ENCODE data around the gene ROR1.

Gene ROR1

DNA sequence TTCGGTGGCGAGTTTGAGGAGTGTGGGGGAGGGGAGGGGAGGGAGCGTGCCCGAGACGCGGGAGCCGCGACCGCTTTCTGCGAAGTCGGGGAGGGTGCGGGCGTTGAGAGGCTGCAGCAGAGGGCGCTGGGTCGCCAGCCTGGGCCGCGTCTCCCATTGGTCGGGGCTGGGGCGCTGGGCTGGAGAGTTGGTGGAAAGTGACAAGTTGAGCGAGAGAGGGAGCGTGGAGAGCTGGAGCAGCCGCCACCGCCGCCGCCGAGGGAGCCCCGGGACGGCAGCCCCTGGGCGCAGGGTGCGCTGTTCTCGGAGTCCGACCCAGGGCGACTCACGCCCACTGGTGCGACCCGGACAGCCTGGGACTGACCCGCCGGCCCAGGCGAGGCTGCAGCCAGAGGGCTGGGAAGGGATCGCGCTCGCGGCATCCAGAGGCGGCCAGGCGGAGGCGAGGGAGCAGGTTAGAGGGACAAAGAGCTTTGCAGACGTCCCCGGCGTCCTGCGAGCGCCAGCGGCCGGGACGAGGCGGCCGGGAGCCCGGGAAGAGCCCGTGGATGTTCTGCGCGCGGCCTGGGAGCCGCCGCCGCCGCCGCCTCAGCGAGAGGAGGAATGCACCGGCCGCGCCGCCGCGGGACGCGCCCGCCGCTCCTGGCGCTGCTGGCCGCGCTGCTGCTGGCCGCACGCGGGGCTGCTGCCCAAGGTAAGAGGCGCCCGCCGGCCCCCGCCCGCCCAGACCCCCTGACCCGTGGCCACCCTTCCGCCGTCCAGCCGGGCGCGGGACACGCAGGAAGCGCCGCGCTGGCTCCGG lies at the start of gene ROR1:
TSS of gene ROR1 (plus strand) at position 203 of the 802 bp plus-strand sequence.
- no peak for DNase-seq

DNA sequence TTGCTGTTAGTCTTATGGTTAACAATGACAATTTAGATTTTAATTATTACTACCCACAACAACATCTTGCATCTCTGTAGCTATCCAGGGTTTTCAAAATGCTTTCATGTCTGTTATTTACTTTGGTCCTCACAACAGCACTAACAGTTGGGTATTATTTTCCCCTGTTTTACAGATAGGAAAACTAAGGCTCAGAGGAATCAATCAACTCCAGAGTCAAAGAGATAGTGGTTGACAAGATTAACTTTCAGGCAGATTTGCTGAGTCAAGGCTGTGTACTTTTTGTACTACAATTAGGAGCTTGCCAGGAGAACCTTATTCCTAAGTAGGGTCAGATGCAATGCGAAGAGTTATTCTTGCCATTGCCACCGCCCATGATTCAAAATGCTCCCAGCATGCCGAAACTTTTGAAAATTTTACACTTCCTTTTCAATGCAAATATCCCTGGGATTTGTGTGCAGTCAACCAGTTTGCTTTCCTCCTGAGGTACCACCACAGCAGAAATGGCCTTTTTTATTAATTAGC lies 49.4 kb upstream of the ROR1 start:
- no peak for DNase-seq

DNA sequence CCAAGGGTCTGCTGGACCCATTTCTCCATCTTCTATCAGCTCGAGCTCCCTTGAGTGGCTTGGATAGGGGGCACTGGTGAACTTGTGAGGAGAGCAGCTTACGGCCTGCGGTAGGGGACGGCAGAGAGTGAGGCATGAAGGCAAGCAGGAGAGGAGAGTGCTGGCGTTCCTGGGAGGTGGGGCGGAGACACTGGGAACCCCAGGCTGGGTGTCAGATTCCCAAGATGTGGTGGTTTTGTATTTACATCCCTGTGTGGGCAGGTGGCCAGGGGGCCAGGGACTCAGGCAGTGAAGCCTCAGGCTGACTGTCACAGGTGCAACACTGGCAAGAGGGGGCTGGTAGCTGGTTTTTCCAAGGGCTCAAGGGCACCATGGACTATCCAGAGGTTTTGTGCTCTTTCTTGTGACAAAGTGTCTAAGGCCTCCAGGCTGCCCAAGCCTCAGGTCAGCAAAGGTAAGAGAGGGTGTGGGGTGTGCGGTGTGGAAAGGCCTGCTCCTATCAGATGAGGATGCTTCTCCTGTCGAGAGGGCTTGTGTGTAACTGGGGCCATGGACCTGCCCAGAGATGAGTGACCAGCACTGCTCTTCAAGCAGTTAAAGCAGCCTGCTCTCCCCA lies 45.1 kb upstream of the ROR1 start:
- no peak for DNase-seq

DNA sequence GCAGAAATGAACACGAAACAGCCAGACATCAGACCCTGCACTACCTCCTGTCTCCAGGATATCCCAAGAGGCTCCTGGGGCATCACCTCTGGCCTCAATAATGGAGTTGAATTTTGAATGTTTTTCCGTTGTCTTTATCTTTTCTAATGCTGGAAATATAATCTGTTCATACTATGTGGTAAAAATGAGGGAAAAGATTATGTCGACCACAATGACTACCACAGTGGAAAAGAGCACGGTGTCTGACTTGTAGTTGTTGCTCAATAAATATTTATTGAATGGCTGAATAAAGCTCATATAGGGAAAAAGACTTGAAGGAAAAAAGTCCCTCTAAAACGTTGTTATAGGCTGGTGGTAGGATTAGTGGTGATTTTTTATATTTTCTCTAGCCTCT lies 44.6 kb upstream of the ROR1 start:
- no peak for DNase-seq

DNA sequence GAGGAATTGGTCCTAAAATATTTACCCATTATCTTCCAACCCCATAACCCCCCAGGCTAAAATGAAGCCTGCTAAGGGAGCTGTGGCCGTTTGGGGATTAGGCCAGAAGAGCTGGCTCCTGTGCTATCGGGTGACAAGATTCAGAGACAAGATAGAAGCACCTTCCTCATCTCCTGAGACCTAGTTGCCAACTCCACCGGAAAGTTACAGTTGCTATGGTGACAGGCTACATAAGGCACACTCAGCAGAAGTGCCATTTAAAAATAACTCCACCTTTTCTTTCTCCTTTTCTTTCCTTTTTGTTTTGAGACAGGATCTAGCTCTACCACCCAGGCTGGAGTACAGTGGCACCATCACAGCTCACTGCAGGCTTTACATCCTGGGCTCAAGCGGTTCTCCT lies 43.6 kb upstream of the ROR1 start:
- no peak for DNase-seq

DNA sequence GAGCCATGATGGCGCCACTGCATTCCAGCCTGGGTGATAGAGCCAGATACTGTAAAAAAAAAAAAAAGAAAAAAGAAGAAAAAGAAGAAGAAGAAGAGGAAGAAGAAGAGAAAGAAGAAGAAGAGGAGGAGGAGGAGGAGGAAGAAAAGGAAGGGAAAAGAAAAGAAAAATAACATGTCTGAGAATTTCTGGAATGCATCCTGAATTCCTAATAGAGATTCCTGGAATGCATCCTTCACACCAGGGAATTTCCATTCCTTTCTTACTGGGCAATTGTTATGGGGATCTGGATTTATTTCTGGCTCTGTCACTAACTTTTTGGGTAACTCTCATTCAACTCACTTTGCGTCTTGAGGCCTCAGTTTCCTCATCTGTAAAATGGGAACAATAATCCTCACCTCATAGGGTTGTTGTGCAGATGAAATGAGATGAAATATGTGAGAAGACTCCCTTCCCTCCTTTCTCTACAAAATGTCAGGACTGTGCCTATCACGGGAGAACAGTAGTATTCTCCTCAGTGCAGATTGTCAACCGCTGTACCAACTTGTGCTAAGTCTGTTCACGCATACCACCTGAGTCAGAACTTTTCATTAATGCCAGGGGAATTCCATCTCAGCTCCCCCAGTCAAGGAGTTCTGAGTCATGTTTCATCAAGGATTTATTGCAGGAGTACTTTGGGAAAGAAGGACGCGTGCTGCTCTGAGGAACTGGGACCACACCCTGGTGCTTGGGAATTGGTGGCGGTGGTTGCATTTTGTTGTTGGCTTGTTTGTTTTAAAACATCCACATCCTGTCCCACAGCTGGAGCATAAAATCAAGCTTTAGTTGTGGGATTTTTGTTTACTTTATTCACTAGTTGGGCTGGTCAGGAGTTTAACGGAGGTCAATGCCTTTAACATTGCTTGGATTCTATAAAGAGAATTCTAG lies 42.4 kb upstream of the ROR1 start:
- no peak for DNase-seq

DNA sequence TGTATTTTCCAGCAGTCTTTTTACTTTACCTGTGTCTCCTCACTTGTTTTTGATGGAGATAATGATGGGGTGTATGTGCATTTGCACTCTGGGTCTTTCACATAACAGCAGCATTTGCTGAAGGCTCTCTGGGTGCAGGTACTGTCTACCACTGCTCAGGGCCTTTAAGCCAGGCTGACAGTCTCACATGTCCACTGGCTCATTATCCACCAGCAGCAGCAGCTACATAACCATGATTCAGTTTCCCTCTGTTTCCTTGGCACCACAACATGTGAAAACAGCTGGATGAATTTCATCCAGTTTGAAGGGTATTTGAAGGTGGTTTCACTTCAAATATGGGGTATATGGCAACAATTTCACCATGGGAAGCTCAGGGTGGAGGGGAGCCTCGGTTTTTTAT lies 41.2 kb upstream of the ROR1 start:
- no peak for DNase-seq

DNA sequence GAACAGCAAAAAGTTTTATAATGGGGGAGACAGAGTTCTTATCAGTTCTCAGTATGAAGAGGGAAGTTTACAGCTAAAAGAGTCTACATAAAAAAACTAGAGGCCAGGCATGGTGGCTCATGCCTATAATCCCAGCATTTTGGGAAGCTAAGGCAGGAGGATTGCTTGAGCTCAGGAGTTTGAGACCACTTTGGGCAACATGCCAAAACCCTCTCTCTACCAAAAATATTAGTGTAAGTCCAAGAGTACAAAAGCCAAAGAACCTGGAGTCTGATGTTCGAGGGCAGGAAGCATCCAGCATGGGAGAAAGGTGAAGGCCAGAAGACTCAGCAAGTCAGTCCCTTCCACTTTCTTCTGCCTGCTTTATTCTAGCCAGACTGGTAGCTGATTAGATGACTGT lies 35.0 kb upstream of the ROR1 start:
- no peak for DNase-seq

DNA sequence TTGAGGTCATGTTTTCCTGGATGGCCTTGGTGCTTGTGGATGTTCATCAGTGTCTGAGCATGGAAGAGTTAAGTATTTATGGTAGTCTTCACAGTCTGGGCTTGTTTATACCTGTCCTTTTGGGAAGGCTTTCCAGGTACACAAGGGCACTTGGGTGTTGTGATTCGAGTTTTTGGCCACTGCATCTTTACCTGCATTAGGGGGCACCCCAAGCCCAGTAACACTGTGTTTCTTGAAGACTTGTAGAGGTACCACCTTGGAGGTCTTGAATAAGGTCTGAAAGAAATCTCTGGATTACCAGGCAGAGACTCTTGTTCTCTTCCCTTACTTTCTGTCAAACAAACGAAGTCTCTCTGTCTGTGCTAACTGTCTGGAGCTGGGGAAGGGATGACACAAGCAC lies 34.4 kb upstream of the ROR1 start:
- no peak for DNase-seq

DNA sequence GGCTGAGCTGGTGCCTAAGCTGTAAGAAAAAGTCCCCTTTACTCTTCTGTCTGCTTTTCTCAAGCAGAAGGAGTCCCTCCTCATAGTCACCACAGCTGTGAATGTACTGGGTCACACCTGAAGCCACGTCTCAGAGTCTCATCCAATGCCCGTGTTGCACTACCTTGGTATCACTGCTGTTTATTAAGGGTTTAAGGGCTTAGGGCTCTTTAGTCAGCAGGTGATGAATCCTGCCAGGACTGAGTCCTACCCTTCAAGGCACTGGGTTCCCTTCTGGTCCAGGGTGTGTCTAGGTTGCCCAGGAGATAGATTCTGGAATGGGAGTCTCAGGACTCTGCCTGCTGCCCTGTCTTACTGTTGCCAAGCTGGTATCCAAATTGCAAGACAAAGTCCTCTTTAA lies 33.4 kb upstream of the ROR1 start:
- no peak for DNase-seq

DNA sequence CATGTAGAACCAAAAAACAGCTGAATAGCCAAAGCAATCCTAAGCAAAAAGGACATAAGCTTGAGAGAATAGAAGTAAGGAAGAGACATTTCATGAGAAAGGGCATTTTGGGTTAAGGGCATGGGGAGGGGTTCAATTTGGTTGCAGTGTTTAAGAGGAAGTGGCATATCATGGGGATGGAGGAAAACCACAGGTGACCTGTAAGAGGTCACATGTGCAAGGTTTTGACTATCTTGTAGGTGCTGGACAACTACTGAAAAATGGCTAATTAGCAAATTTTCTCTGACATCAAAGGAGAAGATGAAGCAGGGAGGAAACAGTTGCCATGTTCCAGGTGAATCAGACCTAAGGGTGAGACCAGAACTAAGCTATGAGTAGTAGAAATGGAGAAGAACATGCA lies 31.3 kb upstream of the ROR1 start:
- no peak for DNase-seq

DNA sequence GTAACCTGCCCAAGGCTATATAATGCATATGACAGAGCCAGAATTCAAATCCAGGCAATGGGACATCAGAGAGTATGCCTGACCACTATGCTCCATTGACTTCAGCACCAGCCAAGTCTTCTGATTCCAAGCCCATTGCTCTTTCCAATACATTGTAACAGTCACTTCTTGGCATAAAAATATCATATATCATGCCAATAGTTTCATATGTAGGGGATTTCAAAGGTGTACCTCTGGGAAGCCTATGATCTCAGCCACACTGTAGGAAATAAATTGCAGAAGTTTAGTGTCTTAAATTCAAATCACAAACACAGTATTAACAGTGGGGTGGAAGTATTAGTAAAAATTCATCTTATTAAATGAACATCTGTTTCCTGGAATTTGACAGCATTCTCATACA lies 30.0 kb upstream of the ROR1 start:
- DNase-seq: no peak

DNA sequence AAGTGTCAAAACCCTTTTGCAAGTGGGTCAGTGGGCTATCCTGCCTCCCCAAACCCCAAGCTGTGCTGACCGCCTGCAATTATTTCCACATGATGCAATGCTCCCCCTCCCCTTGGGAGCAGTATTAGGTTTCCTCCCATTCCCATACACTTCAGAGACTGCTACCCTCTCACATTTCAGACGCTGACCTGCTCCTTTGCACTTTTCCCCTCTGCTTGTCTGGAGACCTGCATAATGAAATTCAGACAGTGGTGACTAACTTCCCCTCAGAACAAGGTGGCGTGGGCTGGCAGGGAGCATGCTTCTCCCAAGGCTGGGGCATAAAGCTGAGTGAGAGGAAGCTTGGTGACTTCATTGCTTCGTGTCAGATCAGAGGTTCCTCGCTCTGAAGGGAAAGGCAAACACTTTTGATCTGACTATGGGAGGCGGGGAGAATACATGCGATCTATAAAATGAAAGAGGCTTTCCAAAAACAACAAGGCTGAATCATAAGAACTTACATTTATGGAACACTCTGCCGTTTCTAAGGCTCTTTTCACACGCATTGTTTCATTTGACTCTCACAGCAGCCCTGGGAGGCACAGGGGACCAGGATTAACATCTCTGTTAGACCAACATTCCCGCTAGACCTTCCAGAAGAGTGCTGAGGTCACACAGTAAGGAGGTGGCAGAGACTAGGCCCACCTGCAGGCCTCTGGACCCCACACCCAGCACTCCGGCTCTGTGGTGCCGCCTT lies 27.5 kb upstream of the ROR1 start:
- no peak for DNase-seq

DNA sequence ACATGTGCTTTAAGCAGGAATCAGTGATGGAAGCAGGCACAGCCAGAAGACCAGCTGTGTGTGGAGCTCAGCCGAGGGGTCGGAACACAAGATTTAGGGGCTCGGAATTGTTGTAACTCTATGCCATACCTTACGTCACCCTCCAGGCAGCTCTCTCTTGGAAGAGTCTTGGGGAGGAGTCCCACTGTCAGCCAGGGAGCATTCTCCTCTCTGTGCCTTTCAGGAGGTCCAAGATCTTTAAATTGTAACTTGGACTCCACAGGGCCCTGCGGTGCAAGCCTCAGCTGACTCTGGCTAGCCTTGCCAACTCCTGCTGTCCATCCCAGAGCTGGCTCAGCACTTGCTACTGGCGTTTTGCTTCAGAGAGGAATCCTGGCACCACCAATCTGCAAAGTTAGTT lies 26.4 kb upstream of the ROR1 start:
- DNase-seq: no peak

DNA sequence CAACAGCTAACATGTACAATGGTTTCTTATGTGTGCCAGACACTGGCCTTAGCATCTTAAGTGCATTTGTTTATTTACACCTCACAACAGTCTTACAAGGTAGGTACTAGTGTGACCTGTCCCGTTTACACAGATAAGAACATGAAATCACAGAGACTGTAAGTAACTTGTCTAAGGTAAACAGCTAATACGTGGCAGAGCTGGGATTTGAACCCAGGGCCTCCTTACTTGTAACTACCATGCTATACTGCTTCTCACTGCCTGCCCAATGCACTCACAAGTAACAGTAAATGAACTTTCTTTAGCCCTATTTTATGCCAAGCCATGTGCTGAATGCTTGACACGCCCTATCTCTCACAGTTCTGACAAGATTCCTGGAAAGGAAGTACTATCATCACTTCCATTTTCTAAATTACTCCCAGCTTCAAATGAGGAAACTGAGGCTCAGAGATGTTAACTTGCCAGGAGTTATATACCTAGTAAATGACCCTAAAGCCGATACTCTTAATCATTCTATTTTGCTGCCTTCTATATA lies 25.7 kb upstream of the ROR1 start:
- no peak for DNase-seq

DNA sequence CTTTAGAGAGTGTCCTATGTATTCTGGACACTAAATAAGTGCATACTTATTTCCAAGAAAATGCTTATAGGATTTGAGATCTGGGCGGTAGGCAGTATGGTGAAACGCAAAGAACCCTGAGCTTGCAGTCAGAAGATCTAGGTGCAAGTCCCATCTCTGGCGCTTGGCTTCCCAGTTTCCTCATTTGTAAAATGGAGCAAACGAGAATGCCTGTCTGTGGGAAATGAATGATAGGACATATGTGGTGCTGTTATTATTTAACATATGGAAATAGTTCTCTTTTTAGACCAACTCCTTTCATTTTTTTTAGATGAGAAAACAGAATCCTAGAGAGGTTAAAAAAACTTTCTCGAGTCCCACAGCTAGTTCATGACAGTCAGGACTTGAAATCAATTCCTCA lies 25.2 kb upstream of the ROR1 start:
- no peak for DNase-seq

DNA sequence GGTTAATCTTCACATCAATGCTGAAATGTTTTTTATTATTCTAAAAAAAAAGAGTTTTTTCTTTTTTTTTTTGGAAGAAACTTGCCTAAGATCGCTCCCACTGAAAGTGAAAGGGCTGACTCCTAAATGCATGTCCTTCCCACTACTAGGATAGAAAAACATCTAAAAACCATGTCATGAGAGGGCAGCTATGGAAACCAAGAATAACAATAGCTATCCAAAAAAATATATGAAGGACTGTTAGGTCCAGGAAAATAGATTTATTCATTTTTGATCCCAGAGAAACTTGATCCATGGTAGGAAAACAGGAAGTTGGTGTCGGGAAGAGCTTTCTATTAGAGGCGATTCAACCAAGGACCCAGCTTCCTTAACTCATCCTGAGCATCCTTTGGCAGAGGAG lies 23.1 kb upstream of the ROR1 start:
- DNase-seq: no peak

DNA sequence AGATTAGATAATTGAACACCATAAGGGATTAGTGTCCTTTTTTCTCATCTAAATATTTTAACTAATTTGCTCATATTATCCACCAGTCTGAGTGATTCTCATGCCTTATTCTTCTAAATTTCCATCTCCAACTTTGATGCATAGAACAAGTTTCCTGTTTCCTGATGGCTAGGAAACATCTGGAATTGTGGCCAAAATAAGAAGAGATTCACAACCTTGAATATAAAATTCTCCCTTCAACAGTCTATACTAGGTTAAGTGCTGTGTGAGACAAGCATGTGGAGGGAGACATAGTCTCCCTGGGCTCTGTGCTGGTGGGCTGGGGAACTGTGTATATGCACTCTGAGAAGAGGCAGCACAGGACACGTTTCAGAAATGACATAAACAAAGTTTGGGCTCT lies 21.6 kb upstream of the ROR1 start:
- no peak for DNase-seq

DNA sequence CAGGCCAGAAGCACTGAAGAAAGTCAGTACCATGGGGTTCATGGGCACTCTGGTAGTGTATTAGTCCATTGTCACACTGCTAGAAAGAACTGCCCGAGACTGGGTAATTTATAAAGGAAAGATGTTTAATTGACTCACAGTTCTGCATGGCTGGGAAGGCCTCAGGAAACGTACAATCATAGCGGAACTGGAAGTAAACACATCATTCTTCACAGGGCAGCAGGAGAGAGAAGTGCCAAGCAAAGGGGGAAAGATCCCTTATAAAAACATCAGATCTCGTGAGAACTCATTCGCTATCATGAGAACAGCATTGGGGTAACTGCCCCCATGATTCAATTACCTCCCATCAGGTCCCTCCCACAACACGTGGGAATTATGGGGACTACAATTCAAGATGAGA lies 20.2 kb upstream of the ROR1 start:
- DNase-seq: no peak

DNA sequence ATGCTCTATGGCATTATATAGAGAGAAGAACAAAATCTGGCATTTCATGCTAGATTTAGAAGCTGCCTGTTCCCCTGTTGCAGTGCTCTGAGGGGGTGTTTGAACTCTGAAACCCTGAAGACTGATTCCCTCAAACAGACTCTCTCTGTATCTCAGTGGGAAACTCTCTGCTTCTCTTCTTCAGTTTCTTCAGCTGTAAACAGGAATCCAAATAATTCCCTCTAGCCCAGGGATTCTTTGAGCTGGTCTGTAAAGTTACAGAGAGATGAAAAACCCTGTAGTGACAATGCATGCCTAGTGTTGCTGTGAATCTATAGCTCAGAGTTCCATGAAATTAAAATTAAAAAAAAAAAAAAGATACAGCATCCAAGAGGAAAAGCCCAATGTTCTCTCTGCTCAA lies 17.0 kb upstream of the ROR1 start:
- no peak for DNase-seq

DNA sequence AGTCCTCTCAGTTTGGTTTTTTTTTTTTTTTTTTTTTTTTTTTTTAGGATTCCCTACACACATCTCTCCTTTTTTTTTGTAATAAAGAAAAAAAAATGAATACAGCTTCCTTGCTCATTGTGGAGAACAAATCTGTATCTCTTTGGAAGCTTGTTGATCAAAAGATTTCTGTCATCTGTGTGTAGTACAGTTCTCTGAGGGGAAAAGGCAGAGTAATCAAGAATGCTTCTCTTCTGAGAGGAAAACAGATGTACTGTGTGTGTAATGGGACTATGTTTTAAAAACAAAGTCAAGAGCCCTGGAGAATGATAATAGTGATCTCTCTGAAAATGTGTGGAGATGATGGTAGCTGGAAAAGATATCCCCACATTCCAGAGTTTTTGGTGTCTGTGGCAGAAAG lies 16.5 kb upstream of the ROR1 start:
- no peak for DNase-seq

DNA sequence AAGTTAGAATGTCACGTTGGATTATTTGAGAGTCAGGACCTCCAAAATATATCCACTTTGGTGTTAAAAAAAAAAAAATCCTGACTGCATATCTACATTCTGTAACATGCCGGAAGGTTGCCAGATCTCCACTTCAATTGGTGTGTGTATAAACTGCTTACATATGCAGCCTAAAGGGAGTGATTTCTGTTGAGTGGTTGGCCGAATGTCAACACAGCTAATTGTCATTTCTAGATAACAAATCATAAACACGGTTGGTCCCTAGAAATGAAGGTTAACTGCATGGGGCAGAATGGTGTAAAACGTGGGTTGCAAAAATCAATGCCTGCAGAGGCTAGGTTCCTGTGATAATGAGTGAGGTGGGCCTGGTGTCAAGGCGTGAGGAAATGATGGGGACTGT lies 15.0 kb upstream of the ROR1 start:
- DNase-seq: no peak

DNA sequence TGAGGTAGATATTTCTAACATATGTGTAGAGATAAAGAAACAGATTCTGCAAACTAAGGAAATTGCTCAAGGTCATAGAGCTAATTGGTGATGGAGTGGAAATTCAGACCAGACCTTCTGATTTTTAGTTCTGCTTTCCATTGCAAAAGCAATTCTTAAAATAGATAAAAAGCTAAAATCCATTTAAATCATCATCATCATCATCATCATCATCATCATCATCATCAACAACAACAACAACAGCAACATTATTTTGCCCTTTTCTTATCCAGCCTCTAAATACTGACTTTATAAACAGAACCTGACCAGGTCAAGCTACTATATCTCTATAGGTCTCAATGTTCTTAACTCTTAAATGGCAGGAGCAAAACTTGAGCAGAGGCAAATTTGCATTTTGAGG lies 14.0 kb upstream of the ROR1 start:
- DNase-seq: no peak
